Uterus (tissue), 2 donors: ENCODE data around the gene PIK3CB.

Experiments
- POLR2A ChIP-seq, 2 donors: fragments of 450-650 bp; IDR thresholded peaks; one replicate each; pipeline ENCODE4 v1.6.1; 2016; ENCODE audit warnings: antibody characterized with exemption in 2 of 2, mild to moderate bottlenecking in 1 of 2, moderate library complexity in 1 of 2
- TF ChIP-seq, protein P1 (sequence below), 4 experiments: fragments of 200-600 bp in 2 of 4; fragments of 450-650 bp in 2 of 4; sonication (generic) in 2 of 4; IDR thresholded peaks; one replicate each; pipeline ENCODE4 v1.5.1; 2016 to 2019; ENCODE audit warnings: antibody characterized with exemption in 4 of 4, mild to moderate bottlenecking in 2 of 4, moderate library complexity in 1 of 4

DNA sequence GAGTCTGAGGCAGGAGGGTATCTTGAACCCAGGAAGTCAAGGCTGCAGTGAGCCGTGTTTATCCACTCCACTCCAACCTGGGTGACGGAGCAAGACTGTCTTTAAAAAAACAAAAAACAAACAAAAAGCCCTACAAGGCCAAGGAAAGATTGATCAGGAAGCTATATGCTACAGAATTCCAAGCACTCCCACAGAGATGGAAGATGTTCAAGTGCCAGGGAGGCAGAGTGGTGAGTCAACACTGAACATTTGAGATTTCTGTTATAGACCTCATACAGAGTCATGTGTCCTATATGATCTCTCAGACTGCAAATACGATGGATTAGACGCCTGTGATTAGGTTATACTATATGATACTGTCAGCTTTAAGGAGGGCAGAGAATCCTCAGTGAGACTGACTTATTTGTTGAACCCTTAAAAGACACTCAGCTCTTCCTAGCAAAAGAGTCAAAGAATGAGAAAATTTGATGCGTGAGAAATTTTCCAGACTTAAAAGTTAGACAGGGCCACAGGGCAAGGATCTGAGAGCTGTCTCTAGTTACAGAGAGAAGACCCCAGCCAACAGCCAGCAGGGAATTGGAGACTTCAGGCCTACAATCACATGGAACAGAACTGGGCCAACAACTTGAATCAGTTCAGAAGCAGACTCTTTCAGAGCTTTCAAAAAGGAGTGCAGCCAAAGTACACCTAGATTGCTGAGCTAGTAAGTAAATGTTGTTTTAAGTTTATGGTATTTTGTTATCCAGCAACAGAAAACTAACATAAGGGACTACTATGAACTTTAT is 107.6 kb downstream of the PIK3CB start:
- TF ChIP-seq, protein P1, sequence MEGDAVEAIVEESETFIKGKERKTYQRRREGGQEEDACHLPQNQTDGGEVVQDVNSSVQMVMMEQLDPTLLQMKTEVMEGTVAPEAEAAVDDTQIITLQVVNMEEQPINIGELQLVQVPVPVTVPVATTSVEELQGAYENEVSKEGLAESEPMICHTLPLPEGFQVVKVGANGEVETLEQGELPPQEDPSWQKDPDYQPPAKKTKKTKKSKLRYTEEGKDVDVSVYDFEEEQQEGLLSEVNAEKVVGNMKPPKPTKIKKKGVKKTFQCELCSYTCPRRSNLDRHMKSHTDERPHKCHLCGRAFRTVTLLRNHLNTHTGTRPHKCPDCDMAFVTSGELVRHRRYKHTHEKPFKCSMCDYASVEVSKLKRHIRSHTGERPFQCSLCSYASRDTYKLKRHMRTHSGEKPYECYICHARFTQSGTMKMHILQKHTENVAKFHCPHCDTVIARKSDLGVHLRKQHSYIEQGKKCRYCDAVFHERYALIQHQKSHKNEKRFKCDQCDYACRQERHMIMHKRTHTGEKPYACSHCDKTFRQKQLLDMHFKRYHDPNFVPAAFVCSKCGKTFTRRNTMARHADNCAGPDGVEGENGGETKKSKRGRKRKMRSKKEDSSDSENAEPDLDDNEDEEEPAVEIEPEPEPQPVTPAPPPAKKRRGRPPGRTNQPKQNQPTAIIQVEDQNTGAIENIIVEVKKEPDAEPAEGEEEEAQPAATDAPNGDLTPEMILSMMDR (IDR thresholded peaks at IDR 0.05) = no peak
- TF ChIP-seq POLR2A (IDR thresholded peaks at IDR 0.05) = no peak
